ENCODE results near the gene ANKMY2.

Gene ANKMY2

GRCh38 chr7:16564023-16564380 is 81.6 kb downstream of the ANKMY2 start:
- no peak for DNase-seq

GRCh38 chr7:16563281-16564022 is 82.1 kb downstream of the ANKMY2 start:
- peak; percentile 9 for DNase-seq

- no peak for DNase-seq
Measured at GRCh38 chr7:16562456-16563220, 82.9 kb downstream of the ANKMY2 start.

GRCh38 chr7:16561943-16562342 is 83.6 kb downstream of the ANKMY2 start:
- no peak for DNase-seq

- no peak for DNase-seq
Measured at GRCh38 chr7:16559497-16560179, 85.9 kb downstream of the ANKMY2 start.

- DNase-seq = no peak
Measured at GRCh38 chr7:16558761-16559302, 86.7 kb downstream of the ANKMY2 start.

GRCh38 chr7:16556359-16556758 is 89.2 kb downstream of the ANKMY2 start:
- no peak for DNase-seq

GRCh38 chr7:16554518-16555236 is 90.9 kb downstream of the ANKMY2 start:
- DNase-seq = no peak

GRCh38 chr7:16550671-16551070 is 94.9 kb downstream of the ANKMY2 start:
- DNase-seq = no peak
